ENCODE data around the gene ANKFN1. TPM values are rescaled to one million over a fixed set of nuclear protein-coding genes. Genes with fewer than 3 reads are reported as not detected.

ANKFN1 gene
- total and polyA plus RNA-seq, 2 of the 13 experiments (the other 11 are each of a cell fraction or from before 2014, with no cell fraction given) = not detected

DNA sequence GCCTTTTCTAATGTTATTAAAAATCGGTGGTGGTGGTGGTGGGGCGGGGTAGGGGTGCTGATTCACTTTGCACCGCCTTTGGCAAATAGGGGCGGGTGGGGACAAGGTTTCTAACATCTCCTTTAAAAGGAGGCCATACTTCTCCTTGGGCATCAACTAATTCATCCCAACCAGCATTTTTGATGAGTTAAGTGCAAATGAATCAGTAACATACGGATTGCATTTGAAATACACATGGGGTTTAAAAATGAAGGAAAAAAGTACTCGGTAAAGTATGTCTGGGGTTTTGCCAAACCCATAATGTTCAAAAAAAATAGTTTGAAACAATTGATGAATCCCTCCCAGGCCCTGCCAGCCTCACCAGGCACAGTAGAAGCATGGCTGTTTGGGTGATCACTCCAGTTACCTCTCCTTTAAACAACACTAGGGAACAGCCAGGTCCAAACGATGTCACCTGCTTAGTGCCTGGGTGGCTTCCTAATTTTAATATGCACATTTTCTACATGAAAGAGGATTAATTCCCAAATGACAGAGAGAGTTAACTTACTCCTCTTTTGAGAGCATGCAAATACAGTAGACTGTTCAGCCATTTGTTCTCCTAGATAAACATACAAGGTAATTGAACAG, 107.2 kb downstream of the ANKFN1 start:
- in situ Hi-C loops (cut with HindIII; ENCODE audit: extremely low pct_ligation_motif_present, low pct_unique_long_range_greater_than_20kb) (no loop called here), intact Hi-C loops (cut with micrococcal nuclease; ENCODE audit: unreplicated experiment) (no loop called here)
- H3K27me3 ChIP-seq (ENCODE audit: control insufficient read depth in 1 of 2, insufficient read depth in 2 of 2, low read length in 2 of 2) = peaks cover 0 to 6% of the 10 kb centered on the region in 2 experiments; a peak in 1 of 5 replicates
- H3K9ac ChIP-seq (ENCODE audit: insufficient read depth, low read depth, low read length) = no peak overlapping the region
- no peaks in the 10 kb centered on the region for H3K79me2 ChIP-seq (ENCODE audit: insufficient read depth, low read length)
- H3K36me3 ChIP-seq (replicated peaks in 1 of 2; ENCODE audit: control insufficient read depth in 1 of 2, insufficient read depth in 2 of 2, low read length in 2 of 2) = no peaks in the 10 kb centered on the region
- TF ChIP-seq, protein P1, sequence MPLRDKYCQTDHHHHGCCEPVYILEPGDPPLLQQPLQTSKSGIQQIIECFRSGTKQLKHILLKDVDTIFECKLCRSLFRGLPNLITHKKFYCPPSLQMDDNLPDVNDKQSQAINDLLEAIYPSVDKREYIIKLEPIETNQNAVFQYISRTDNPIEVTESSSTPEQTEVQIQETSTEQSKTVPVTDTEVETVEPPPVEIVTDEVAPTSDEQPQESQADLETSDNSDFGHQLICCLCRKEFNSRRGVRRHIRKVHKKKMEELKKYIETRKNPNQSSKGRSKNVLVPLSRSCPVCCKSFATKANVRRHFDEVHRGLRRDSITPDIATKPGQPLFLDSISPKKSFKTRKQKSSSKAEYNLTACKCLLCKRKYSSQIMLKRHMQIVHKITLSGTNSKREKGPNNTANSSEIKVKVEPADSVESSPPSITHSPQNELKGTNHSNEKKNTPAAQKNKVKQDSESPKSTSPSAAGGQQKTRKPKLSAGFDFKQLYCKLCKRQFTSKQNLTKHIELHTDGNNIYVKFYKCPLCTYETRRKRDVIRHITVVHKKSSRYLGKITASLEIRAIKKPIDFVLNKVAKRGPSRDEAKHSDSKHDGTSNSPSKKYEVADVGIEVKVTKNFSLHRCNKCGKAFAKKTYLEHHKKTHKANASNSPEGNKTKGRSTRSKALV (CRISPR knock-in tag; IDR thresholded peaks at IDR 0.05) = no peak
- TF ChIP-seq TOPORS (CRISPR knock-in tag; IDR thresholded peaks at IDR 0.05) (no peak), MXI1 (IDR thresholded peaks at IDR 0.05; ENCODE audit: borderline replicate concordance, low read depth, low read length) (no peak), ZNF547 (CRISPR knock-in tag; IDR thresholded peaks at IDR 0.05) (no peak), KAT7 (CRISPR knock-in tag; IDR thresholded peaks at IDR 0.05; ENCODE audit: borderline replicate concordance) (no peak)
- TF ChIP-seq, protein P2, sequence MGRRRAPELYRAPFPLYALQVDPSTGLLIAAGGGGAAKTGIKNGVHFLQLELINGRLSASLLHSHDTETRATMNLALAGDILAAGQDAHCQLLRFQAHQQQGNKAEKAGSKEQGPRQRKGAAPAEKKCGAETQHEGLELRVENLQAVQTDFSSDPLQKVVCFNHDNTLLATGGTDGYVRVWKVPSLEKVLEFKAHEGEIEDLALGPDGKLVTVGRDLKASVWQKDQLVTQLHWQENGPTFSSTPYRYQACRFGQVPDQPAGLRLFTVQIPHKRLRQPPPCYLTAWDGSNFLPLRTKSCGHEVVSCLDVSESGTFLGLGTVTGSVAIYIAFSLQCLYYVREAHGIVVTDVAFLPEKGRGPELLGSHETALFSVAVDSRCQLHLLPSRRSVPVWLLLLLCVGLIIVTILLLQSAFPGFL (CRISPR knock-in tag; IDR thresholded peaks at IDR 0.05) = no peak
- CTCF ChIA-PET (ENCODE audit: low intra/inter-chr PET ratio, low total read pairs) = no interaction called here
- DNase-seq (ENCODE audit: low spot score) (no peak), ATAC-seq (no peak), FAIRE-seq (no peak)
- H3K27ac ChIP-seq (ENCODE audit: extremely low read length, insufficient read depth, low read length) = no peak overlapping the region
- H3K4me2 ChIP-seq (ENCODE audit: low read depth, low read length) = no peak overlapping the region
- no peaks in the 10 kb centered on the region for H4K20me1 ChIP-seq (ENCODE audit: insufficient read depth, low read length)
- 3% methylated on average over 7 of the region's 7 CpGs for WGBS (ENCODE audit: low lambda C conversion rate)
- no peak overlapping the region for H2AFZ ChIP-seq (ENCODE audit: low read length)
- no peak overlapping the region for H3K4me3 ChIP-seq (replicated peaks in 1 of 3; ENCODE audit: insufficient read depth in 1 of 3, low read depth in 2 of 3, low read length in 3 of 3)
- H3K9me3 ChIP-seq (ENCODE audit: low read length) = no peaks in the 10 kb centered on the region
- POLR2A ChIA-PET = no interaction called here
- BruUV-seq (replicated peaks) = no TSS peak
- H3K4me1 ChIP-seq (ENCODE audit: insufficient read depth, low read length) = no peaks in the 10 kb centered on the region

Data from HepG2 (cell line).